ENCODE measurements around the gene C11orf86.

Gene C11orf86

DNA sequence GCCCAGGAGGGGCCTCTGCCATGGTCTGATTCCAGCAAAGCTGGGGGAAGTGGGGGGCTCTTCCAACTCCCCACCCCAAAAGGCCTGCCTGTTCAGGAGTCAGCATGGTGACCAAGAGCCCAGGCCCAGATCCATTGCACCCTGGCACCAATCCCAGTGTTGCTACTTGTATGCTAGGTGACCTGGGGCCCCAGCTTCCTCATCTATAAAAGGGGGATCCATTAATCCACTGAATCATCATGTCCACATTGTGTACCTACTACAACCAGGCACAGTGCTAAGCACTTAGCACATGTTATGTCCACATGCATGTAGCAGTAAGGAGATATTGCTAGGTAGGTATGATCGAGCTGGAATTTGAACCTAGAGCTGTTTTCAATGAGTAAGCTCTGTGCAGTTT, 49.9 kb downstream of the C11orf86 start:
- DNase-seq (ENCODE audit: low read depth in 2 of 2), result no peak

DNA sequence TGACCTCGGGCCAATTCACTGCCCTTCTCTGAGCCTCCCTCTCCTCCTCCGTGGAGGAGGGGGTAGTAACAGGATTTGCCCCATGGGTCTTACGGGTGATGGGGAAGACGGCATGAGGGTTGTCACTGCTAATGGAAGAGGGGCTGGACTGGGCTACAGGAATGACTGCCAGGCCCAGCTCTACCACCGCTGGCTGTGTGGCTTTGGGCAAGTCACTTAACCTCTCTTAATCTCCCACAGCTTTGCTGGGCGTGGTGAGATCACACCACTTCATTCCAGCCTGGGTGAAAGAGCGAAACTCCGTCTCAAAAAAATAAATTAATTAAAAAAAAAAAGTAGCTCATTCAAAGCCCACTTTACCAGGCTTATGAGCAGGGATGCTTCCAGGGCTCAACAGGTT, 50.6 kb downstream of the C11orf86 start:
- no peak for DNase-seq (ENCODE audit: low read depth in 2 of 2)

All from stimulated activated CD8-positive, alpha-beta memory T cell treated with anti-CD3 and anti-CD28 coated beads, Interleukin-15, amount 100 ng/mL, for 48 hours (primary cell).